HG03575 (cell line): ENCODE data around the gene PTX3.

Experiments
- ATAC-seq: cut with Tn5 transposase; IDR thresholded peaks from one replicate; pipeline ENCODE4 v1.9.1; 2021; ENCODE audit not compliant: unreplicated experiment, insufficient number of reproducible peaks, low FRiP score; ENCODE audit errors: extremely low read depth

PTX3 gene

GRCh38 chr3:157417247-157417646 lies 19.4 kb upstream of the PTX3 start:
- no peak for ATAC-seq

GRCh38 chr3:157418104-157418503 lies 18.5 kb upstream of the PTX3 start:
- no peak for ATAC-seq

GRCh38 chr3:157420606-157421130 lies 16.0 kb upstream of the PTX3 start:
- no peak for ATAC-seq

- ATAC-seq, result no peak
These were observed 13.3 kb upstream of the PTX3 start for GRCh38 chr3:157423337-157423736.

GRCh38 chr3:157427901-157428300 lies 8.7 kb upstream of the PTX3 start:
- no peak for ATAC-seq

- ATAC-seq, result no peak
These were observed 7.8 kb upstream of the PTX3 start for GRCh38 chr3:157428853-157429252.

- no peak for ATAC-seq
These were observed 6.9 kb upstream of the PTX3 start for GRCh38 chr3:157429708-157430107.

GRCh38 chr3:157438194-157438730 lies 1.6 kb downstream of the PTX3 start:
- ATAC-seq, result no peak

GRCh38 chr3:157441102-157441624 lies 4.5 kb downstream of the PTX3 start:
- no peak for ATAC-seq

GRCh38 chr3:157442729-157443128 lies 6.1 kb downstream of the PTX3 start:
- ATAC-seq, result no peak

- no peak for ATAC-seq
These were observed 7.5 kb downstream of the PTX3 start for GRCh38 chr3:157443905-157444796.

- ATAC-seq, result no peak
These were observed 8.1 kb downstream of the PTX3 start for GRCh38 chr3:157444797-157445184.

GRCh38 chr3:157445857-157446256 lies 9.2 kb downstream of the PTX3 start:
- no peak for ATAC-seq

- no peak for ATAC-seq
These were observed 10.5 kb downstream of the PTX3 start for GRCh38 chr3:157447026-157447694.

- no peak for ATAC-seq
These were observed 15.4 kb downstream of the PTX3 start for GRCh38 chr3:157452097-157452496.

- ATAC-seq, result no peak
These were observed 17.2 kb downstream of the PTX3 start for GRCh38 chr3:157453824-157454223.

GRCh38 chr3:157459706-157460105 lies 23.1 kb downstream of the PTX3 start:
- ATAC-seq, result no peak

- no peak for ATAC-seq
These were observed 23.6 kb downstream of the PTX3 start for GRCh38 chr3:157460253-157460652.

- ATAC-seq, result no peak
These were observed 27.2 kb downstream of the PTX3 start for GRCh38 chr3:157463816-157464215.

- no peak for ATAC-seq
These were observed 27.7 kb downstream of the PTX3 start for GRCh38 chr3:157464321-157464720.
